H9 (cell line): ENCODE results near the gene SMG7. TPM values are rescaled to one million over a fixed set of nuclear protein-coding genes. Genes with fewer than 3 reads are reported as not detected.

Experiments
- DNase-seq: peaks from one replicate; pipeline ENCODE4 v3.0.0-alpha.2; 2017
- H2AFZ ChIP-seq: one replicate; pipeline ENCODE4 v1.6.1; 2013; ENCODE audit warnings: mild to moderate bottlenecking, low read length, control low read depth, moderate library complexity
- H2AK5ac ChIP-seq: 2 replicates; pipeline ENCODE4 v1.6.1; 2013; ENCODE audit warnings: low read length, control low read depth, mixed read lengths; ENCODE audit not compliant: insufficient read length
- H2BK120ac ChIP-seq: one replicate; pipeline ENCODE4 v1.6.1; 2013; ENCODE audit warnings: low read depth, mild to moderate bottlenecking, low read length, control low read depth, inconsistent platforms; ENCODE audit not compliant: poor library complexity, severe bottlenecking
- H2BK12ac ChIP-seq: 2 replicates; pipeline ENCODE4 v1.6.1; 2013; ENCODE audit warnings: low read length, control low read depth, mixed read lengths, low read depth; ENCODE audit not compliant: insufficient read length
- H2BK15ac ChIP-seq: 2 replicates; pipeline ENCODE4 v1.6.1; 2013; ENCODE audit warnings: low read depth, low read length, control low read depth
- H2BK20ac ChIP-seq: one replicate; pipeline ENCODE4 v1.6.1; 2013; ENCODE audit warnings: low read depth, mild to moderate bottlenecking, low read length, control low read depth, inconsistent platforms; ENCODE audit not compliant: poor library complexity, severe bottlenecking
- H2BK5ac ChIP-seq: 2 replicates; pipeline ENCODE4 v1.6.1; 2013; ENCODE audit warnings: low read length, control low read depth, mixed read lengths; ENCODE audit not compliant: insufficient read length
- H3K14ac ChIP-seq: 2 replicates; pipeline ENCODE4 v1.6.1; 2013; ENCODE audit warnings: low read length, control low read depth; ENCODE audit not compliant: insufficient read depth
- H3K18ac ChIP-seq: 2 replicates; pipeline ENCODE4 v1.6.1; 2013; ENCODE audit warnings: low read depth, mild to moderate bottlenecking, mixed read lengths, low read length, control low read depth; ENCODE audit not compliant: insufficient read length
- H3K23ac ChIP-seq: 2 replicates; pipeline ENCODE4 v1.6.1; 2013; ENCODE audit warnings: low read length, control low read depth, mixed read lengths, low read depth; ENCODE audit not compliant: insufficient read length
- H3K23me2 ChIP-seq: 2 replicates; pipeline ENCODE4 v1.6.1; 2013; ENCODE audit warnings: low read depth, mild to moderate bottlenecking, mixed read lengths, low read length, control low read depth; ENCODE audit not compliant: insufficient read length, poor library complexity, severe bottlenecking
- H3K27ac ChIP-seq: 2 replicates; pipeline ENCODE4 v1.5.1; 2013; ENCODE audit warnings: low read length, control low read depth, mixed read lengths, low read depth; ENCODE audit not compliant: insufficient read length
- H3K27me3 ChIP-seq: 2 replicates; pipeline ENCODE4 v1.6.1; 2013; ENCODE audit warnings: low read length, control low read depth, inconsistent platforms; ENCODE audit not compliant: insufficient read depth
- H3K4ac ChIP-seq: 2 replicates; pipeline ENCODE4 v1.6.1; 2013; ENCODE audit warnings: low read depth, mild to moderate bottlenecking, control low read depth, inconsistent platforms, low read length, moderate library complexity
- H3K4me1 ChIP-seq: 2 replicates; pipeline ENCODE4 v1.6.1; 2013; ENCODE audit warnings: low read length, control low read depth, inconsistent platforms; ENCODE audit not compliant: insufficient read depth
- H3K4me2 ChIP-seq: 2 replicates; pipeline ENCODE4 v1.6.1; 2013; ENCODE audit warnings: low read length, control low read depth, mixed read lengths; ENCODE audit not compliant: insufficient read length, insufficient read depth
- H3K56ac ChIP-seq: 2 replicates; pipeline ENCODE4 v1.6.1; 2013; ENCODE audit warnings: low read depth, mild to moderate bottlenecking, mixed read lengths, low read length, control low read depth; ENCODE audit not compliant: insufficient read length
- H3K79me1 ChIP-seq: 2 replicates; pipeline ENCODE4 v1.6.1; 2013; ENCODE audit warnings: low read depth, mild to moderate bottlenecking, moderate library complexity, low read length, control low read depth, inconsistent platforms; ENCODE audit not compliant: insufficient read depth, poor library complexity, severe bottlenecking
- H3K79me2 ChIP-seq: 2 replicates; pipeline ENCODE4 v1.6.1; 2013; ENCODE audit warnings: low read length, control low read depth, inconsistent platforms; ENCODE audit not compliant: insufficient read depth
- H3K9ac ChIP-seq: 2 replicates; pipeline ENCODE4 v1.6.1; 2013; ENCODE audit warnings: low read length, control low read depth, mixed read lengths; ENCODE audit not compliant: insufficient read length; ENCODE audit errors: extremely low read depth
- H3K9me3 ChIP-seq: one replicate; pipeline ENCODE4 v1.6.1; 2013; ENCODE audit warnings: low read depth, low read length, inconsistent platforms; ENCODE audit not compliant: control insufficient read depth
- H3T11ph ChIP-seq: one replicate; pipeline ENCODE4 v1.6.1; 2013; ENCODE audit warnings: mild to moderate bottlenecking, low read length, control low read depth, inconsistent platforms
- H4K20me1 ChIP-seq: one replicate; pipeline ENCODE4 v1.6.1; 2013; ENCODE audit not compliant: control insufficient read depth, insufficient read length, insufficient read depth
- H4K5ac ChIP-seq: 2 replicates; pipeline ENCODE4 v1.6.1; 2013; ENCODE audit warnings: low read depth, mild to moderate bottlenecking, mixed read lengths, low read length, control low read depth; ENCODE audit not compliant: insufficient read length
- H4K8ac ChIP-seq: replicated peaks from 2 replicates; pipeline ENCODE4 v1.6.1; 2013; ENCODE audit warnings: low read length, control low read depth, mixed read lengths, low read depth; ENCODE audit not compliant: insufficient read length
- H4K91ac ChIP-seq: 2 replicates; pipeline ENCODE4 v1.6.1; 2013; ENCODE audit warnings: low read depth, mild to moderate bottlenecking, moderate library complexity, mixed read lengths, low read length, control low read depth; ENCODE audit not compliant: insufficient read length
- H3K27ac Mint-ChIP-seq, 3 experiments: 2 replicates in 2 of 3; 3 replicates in 1 of 3; pipeline ENCODE4 v1.8.0; 2020 to 2021; ENCODE audit warnings: mixed read lengths in 3 of 3, mild to moderate bottlenecking in 1 of 3, moderate library complexity in 1 of 3
- H3K27me3 Mint-ChIP-seq: 2 replicates; pipeline ENCODE4 v1.8.0; 2021; ENCODE audit warnings: low read depth, mild to moderate bottlenecking, moderate library complexity, mixed read lengths
- H3K36me3 Mint-ChIP-seq, 3 experiments: 2 replicates in 2 of 3; 3 replicates in 1 of 3; pipeline ENCODE4 v1.8.0; 2020 to 2021; ENCODE audit warnings: low read depth in 3 of 3, mixed read lengths in 3 of 3; ENCODE audit not compliant: insufficient read depth in 1 of 3
- H3K4me1 Mint-ChIP-seq, 2 experiments: 2 replicates each; pipeline ENCODE4 v1.8.0; 2020; ENCODE audit warnings: mixed read lengths in 2 of 2
- H3K4me3 Mint-ChIP-seq, 2 experiments: 2 replicates in 1 of 2; 3 replicates in 1 of 2; pipeline ENCODE4 v1.8.0; 2020 to 2021; ENCODE audit warnings: mild to moderate bottlenecking in 2 of 2, mixed read lengths in 2 of 2, moderate library complexity in 1 of 2
- H3K9me3 Mint-ChIP-seq, 2 experiments: 2 replicates in 1 of 2; 3 replicates in 1 of 2; pipeline ENCODE4 v1.8.0; 2020; ENCODE audit warnings: mild to moderate bottlenecking in 2 of 2, mixed read lengths in 2 of 2, moderate library complexity in 1 of 2
- CTCF ChIP-seq: fragments of 200-600 bp; sonication (generic); conservative IDR thresholded peaks from 3 replicates; pipeline ENCODE4 v1.8.0; 2021; ENCODE audit warnings: antibody characterized with exemption, mild to moderate bottlenecking
- WGBS: extraction: QIAGEN DNeasy Blood & Tissue Kit; methylation state at CpG from one replicate; pipeline ENCODE4 v1.1.7; 2013; ENCODE audit warnings: missing lambda C conversion rate, low lambda C conversion rate, mixed read lengths; ENCODE audit not compliant: insufficient read length; ENCODE audit errors: extremely low coverage; 5-methylcytosine and 5-hydroxymethylcytosine counted together
- total RNA-seq: library from RNA; stranded (reverse); gene quantifications from 2 replicates; pipeline ENCODE4 v1.2.1, GENCODE V29; 2021

SMG7 gene
- total RNA-seq, 1 experiment from 2014 or later, result 77.0 TPM

- no CpG with 5 or more reads among the region's 4 CpGs for WGBS
- no peak for DNase-seq
- H3K9me3 Mint-ChIP-seq, result no peaks in the 10 kb centered on the region; a peak in 1 of 5 replicates
- Histone ChIP-seq H2AK5ac (no peak overlapping the region), H3K23me2 (no peaks in the 10 kb centered on the region), H3K27ac (no peak overlapping the region), H3T11ph (no peak overlapping the region), H3K27me3 (no peaks in the 10 kb centered on the region), H2BK15ac (no peak overlapping the region), H3K79me1 (no peaks in the 10 kb centered on the region), H3K18ac (no peak overlapping the region), H3K4me1 (no peaks in the 10 kb centered on the region), H2BK20ac (no peak overlapping the region), H4K91ac (no peak overlapping the region), H2AFZ (no peak overlapping the region), H3K9ac (no peak overlapping the region), H3K79me2 (no peaks in the 10 kb centered on the region), H3K23ac (no peak overlapping the region), H2BK12ac (no peak overlapping the region), H4K8ac (no peak overlapping the region), H2BK120ac (no peak overlapping the region), H4K20me1 (no peaks in the 10 kb centered on the region), H3K9me3 (no peaks in the 10 kb centered on the region), H3K14ac (no peak overlapping the region), H4K5ac (no peak overlapping the region), H3K56ac (no peak overlapping the region), H3K4ac (no peak overlapping the region), H3K4me2 (no peak overlapping the region), H2BK5ac (no peak overlapping the region)
- no peak overlapping the region for H3K4me3 Mint-ChIP-seq
- no peaks in the 10 kb centered on the region; the same call in 1 of the 2 replicates for H3K27me3 Mint-ChIP-seq
- no peaks in the 10 kb centered on the region; a peak in 1 of 7 replicates for H3K36me3 Mint-ChIP-seq
- no peak for TF ChIP-seq CTCF
- H3K27ac Mint-ChIP-seq, result no peak overlapping the region
- H3K4me1 Mint-ChIP-seq, result no peaks in the 10 kb centered on the region
These were observed 96.8 kb downstream of the SMG7 start for GRCh38 chr1:183569141-183569540.
